IMR-90 (cell line): ENCODE data around the gene MSL3B.

ENCODE experiments used
- ATAC-seq: fragments of 200-7000 bp; cut with Tn5 transposase; 2 replicates; pipeline ENCODE4 v1.9.1; 2020; ENCODE audit warnings: low read depth, mild to moderate bottlenecking, moderate library complexity
- BruUV-seq: library from RNA; stranded (reverse); fragments of 400-500 nt; replicated peaks from 2 replicates; lab custom pipeline; 2021; lab: Mats Ljungman, UMichigan
- CTCF ChIA-PET: fragments of 300-600 bp; formaldehyde crosslinking; extraction: SDS; loops from one replicate; lab custom pipeline; 2021; ENCODE audit warnings: antibody characterized with exemption; lab: Yijun Ruan, JAX
- POLR2A ChIA-PET: fragments of 300-600 bp; sonication (Branson Sonifier 250); formaldehyde crosslinking; loops from one replicate; lab custom pipeline; 2022; ENCODE audit warnings: antibody characterized with exemption; ENCODE audit not compliant: unreplicated experiment; lab: Charles Lee
- DNase-seq: peaks from one replicate; pipeline ENCODE4 v3.0.0; 2013
- H2AFZ ChIP-seq: replicated peaks from 2 replicates; pipeline ENCODE3; 2013; ENCODE audit warnings: low read length, mild to moderate bottlenecking; ENCODE audit not compliant: poor library complexity
- H2AK5ac ChIP-seq: 2 replicates; pipeline ENCODE4 v1.6.1; 2013; ENCODE audit warnings: low read depth, low read length, inconsistent platforms
- H2AK9ac ChIP-seq: replicated peaks from 2 replicates; pipeline ENCODE3; 2013; ENCODE audit warnings: mild to moderate bottlenecking, low read depth, low read length, moderate library complexity; ENCODE audit not compliant: poor library complexity
- H2BK120ac ChIP-seq: 2 replicates; pipeline ENCODE4 v1.6.1; 2013; ENCODE audit warnings: low read depth, low read length, inconsistent platforms
- H2BK15ac ChIP-seq: 3 replicates; pipeline ENCODE4 v1.6.1; 2013; ENCODE audit warnings: low read depth, low read length, inconsistent platforms
- H2BK20ac ChIP-seq: 2 replicates; pipeline ENCODE4 v1.6.1; 2013; ENCODE audit warnings: low read depth, mild to moderate bottlenecking, inconsistent platforms, low read length, moderate library complexity
- H2BK5ac ChIP-seq: 2 replicates; pipeline ENCODE4 v1.6.1; 2013; ENCODE audit warnings: mild to moderate bottlenecking, low read depth, low read length, inconsistent platforms; ENCODE audit not compliant: poor library complexity, severe bottlenecking
- H3K14ac ChIP-seq: replicated peaks from 2 replicates; pipeline ENCODE4 v1.6.1; 2013; ENCODE audit warnings: low read depth, low read length, inconsistent platforms
- H3K18ac ChIP-seq: 2 replicates; pipeline ENCODE4 v1.6.1; 2013; ENCODE audit warnings: low read depth, low read length, control low read depth
- H3K23ac ChIP-seq: 2 replicates; pipeline ENCODE4 v1.6.1; 2013; ENCODE audit warnings: low read depth, low read length, inconsistent platforms
- H3K27ac ChIP-seq: 2 replicates; pipeline ENCODE4 v1.5.1; 2013; ENCODE audit warnings: mild to moderate bottlenecking, control low read depth, low read length; ENCODE audit not compliant: insufficient read depth
- H3K27me3 ChIP-seq: 2 replicates; pipeline ENCODE4 v1.6.1; 2013; ENCODE audit warnings: low read length; ENCODE audit not compliant: control insufficient read depth, insufficient read depth
- H3K36me3 ChIP-seq: 2 replicates; pipeline ENCODE4 v1.6.1; 2013; ENCODE audit warnings: low read length, mixed read lengths; ENCODE audit not compliant: control insufficient read depth, insufficient read depth
- H3K4ac ChIP-seq: 2 replicates; pipeline ENCODE4 v1.6.1; 2013; ENCODE audit warnings: low read depth, low read length, inconsistent platforms
- H3K4me1 ChIP-seq: 2 replicates; pipeline ENCODE4 v1.6.1; 2013; ENCODE audit warnings: low read length, mixed read lengths; ENCODE audit not compliant: control insufficient read depth, insufficient read depth
- H3K4me2 ChIP-seq: 2 replicates; pipeline ENCODE4 v1.6.1; 2013; ENCODE audit warnings: low read depth, mild to moderate bottlenecking, control low read depth, low read length, moderate library complexity
- H3K4me3 ChIP-seq: 2 replicates; pipeline ENCODE4 v1.5.1; 2013; ENCODE audit warnings: low read depth, mild to moderate bottlenecking, control low read depth, low read length, moderate library complexity; ENCODE audit not compliant: insufficient read depth
- H3K56ac ChIP-seq: 2 replicates; pipeline ENCODE4 v1.6.1; 2013; ENCODE audit warnings: low read length, inconsistent platforms; ENCODE audit not compliant: insufficient read depth; ENCODE audit errors: extremely low read depth
- H3K79me1 ChIP-seq, 2 experiments: 2 replicates each; pipeline ENCODE4 v1.6.1; 2013; ENCODE audit warnings: low read length in 2 of 2, inconsistent platforms in 1 of 2, low read depth in 1 of 2
- H3K9ac ChIP-seq: 2 replicates; pipeline ENCODE4 v1.6.1; 2013; ENCODE audit warnings: low read depth, low read length, control low read depth
- H3K9me1 ChIP-seq: 2 replicates; pipeline ENCODE4 v1.6.1; 2013; ENCODE audit warnings: low read length, inconsistent platforms; ENCODE audit not compliant: insufficient read depth
- H3K9me3 ChIP-seq: 2 replicates; pipeline ENCODE4 v1.6.1; 2013; ENCODE audit warnings: low read length; ENCODE audit not compliant: control insufficient read depth, insufficient read depth
- H4K20me1 ChIP-seq: 2 replicates; pipeline ENCODE4 v1.6.1; 2013; ENCODE audit warnings: low read length, inconsistent platforms; ENCODE audit not compliant: insufficient read depth
- H4K5ac ChIP-seq: 2 replicates; pipeline ENCODE4 v1.6.1; 2013; ENCODE audit warnings: mild to moderate bottlenecking, low read depth, low read length, control low read depth
- H4K8ac ChIP-seq, 2 experiments: 2 replicates each; pipeline ENCODE4 v1.6.1; 2013; ENCODE audit warnings: low read depth in 2 of 2, low read length in 2 of 2, control low read depth in 1 of 2, inconsistent platforms in 1 of 2
- H4K91ac ChIP-seq: 2 replicates; pipeline ENCODE4 v1.6.1; 2013; ENCODE audit warnings: low read depth, low read length, inconsistent platforms; ENCODE audit not compliant: insufficient read depth
- BHLHE40 ChIP-seq: fragments of 150-350 bp; IDR thresholded peaks from 2 replicates; pipeline ENCODE4 v1.6.1; 2016; ENCODE audit warnings: mild to moderate bottlenecking, low read depth, low read length
- CEBPB ChIP-seq: IDR thresholded peaks from 2 replicates; pipeline ENCODE4 v1.6.1; 2012; ENCODE audit warnings: low read depth, low read length, improper control_type of control experiment
- WGBS, 2 experiments: methylation state at CpG; one replicate each; pipeline versions ENCODE4 v1.1.5 to v1.1.7; 2013; ENCODE audit warnings: missing lambda C conversion rate in 2 of 2; ENCODE audit not compliant: insufficient read length in 1 of 2; ENCODE audit errors: extremely low coverage in 2 of 2; 5-methylcytosine and 5-hydroxymethylcytosine counted together
- dilution Hi-C: fragments of 300-500 bp; cut with HindIII; formaldehyde crosslinking; loops from one replicate; pipeline ENCODE4 v1.14.3; 2018; ENCODE audit warnings: low sequenced_read_pairs; ENCODE audit not compliant: unreplicated experiment
- in situ Hi-C: fragments of 300-500 bp; cut with MboI; formaldehyde crosslinking; loops from 3 replicates; pipeline ENCODE4 v1.14.3; 2019; ENCODE audit warnings: low sequenced_read_pairs, inconsistent platforms, mixed read lengths
- intact Hi-C: fragments of 100-400 bp; cut with micrococcal nuclease; formaldehyde crosslinking; loops from 2 replicates; pipeline ENCODE4 v1.10.0; 2022
- TF ChIP-seq, protein P1 (sequence below): fragments of 150-350 bp; IDR thresholded peaks from 2 replicates; pipeline ENCODE4 v1.6.1; 2016; ENCODE audit warnings: low read depth, mild to moderate bottlenecking, low read length, moderate library complexity, borderline replicate concordance
- TF ChIP-seq, protein P2 (sequence below): conservative IDR thresholded peaks from 2 replicates; pipeline ENCODE4 v1.5.1; 2012; ENCODE audit warnings: mild to moderate bottlenecking, low read depth, low read length, improper control_type of control experiment

Gene MSL3B

DNA sequence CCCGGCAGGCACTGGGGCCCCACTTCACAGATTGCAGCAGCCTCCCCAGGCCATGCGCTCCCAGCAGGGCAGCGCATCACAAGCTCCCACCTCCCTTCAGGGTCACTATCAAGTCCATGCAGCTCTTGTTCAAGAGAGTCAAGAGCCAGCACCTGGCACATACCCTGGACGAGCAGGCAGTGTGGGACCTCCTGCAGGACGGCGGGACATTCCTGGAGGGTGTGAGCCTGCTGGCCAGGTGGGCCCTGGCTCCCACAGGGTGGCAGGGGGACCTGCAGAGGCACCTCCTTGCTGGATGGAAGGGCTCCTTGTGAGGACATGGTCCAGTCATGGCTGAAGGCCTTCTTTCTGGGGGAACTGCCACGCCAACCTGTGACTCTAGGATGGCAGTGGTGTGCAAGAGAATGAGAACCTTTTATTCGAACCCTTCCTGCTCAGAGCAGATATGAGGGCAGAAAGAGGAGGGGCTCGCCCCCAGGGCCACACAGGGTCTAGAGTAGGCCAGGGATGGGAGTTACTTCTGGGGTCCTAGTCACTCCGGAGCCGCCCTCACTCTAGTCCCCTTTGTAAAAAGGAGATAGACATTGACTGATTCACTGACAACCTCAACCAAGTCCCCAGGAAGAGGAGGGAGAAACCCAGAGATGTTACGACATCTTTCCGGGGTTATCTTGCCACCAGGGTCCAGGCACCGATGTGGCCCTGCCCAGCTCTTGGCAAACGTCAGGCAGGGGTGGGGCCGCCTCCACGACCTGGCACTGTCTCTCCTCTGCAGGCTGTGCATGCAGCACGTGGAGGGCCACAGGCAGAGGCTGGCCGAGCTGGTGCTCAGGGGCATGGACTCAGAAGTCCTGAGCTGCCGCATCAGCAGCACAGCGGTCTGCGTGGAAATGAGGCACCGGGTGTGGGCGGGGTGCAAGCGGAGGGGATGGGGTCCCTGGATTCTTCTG lies 45.1 kb downstream of the MSL3B start:
- intact Hi-C loops, result no loop called here
- no peak overlapping the region for H2BK20ac ChIP-seq
- no peak overlapping the region for H2BK120ac ChIP-seq
- H3K4me2 ChIP-seq, result no peak overlapping the region
- ChIA-PET CTCF (no interaction called here), POLR2A (no interaction called here)
- in situ Hi-C loops, result no loop called here
- no peak overlapping the region for H3K18ac ChIP-seq
- no peak overlapping the region for H4K91ac ChIP-seq
- H3K4ac ChIP-seq, result no peak overlapping the region
- H3K4me3 ChIP-seq, result no peak overlapping the region
- H3K9me1 ChIP-seq, result no peaks in the 10 kb centered on the region
- no peak overlapping the region for H2BK5ac ChIP-seq
- no peaks in the 10 kb centered on the region for H3K36me3 ChIP-seq
- no peak overlapping the region for H4K8ac ChIP-seq
- BruUV-seq, result no TSS peak
- TF ChIP-seq CEBPB (no peak), BHLHE40 (no peak)
- TF ChIP-seq, protein P1, sequence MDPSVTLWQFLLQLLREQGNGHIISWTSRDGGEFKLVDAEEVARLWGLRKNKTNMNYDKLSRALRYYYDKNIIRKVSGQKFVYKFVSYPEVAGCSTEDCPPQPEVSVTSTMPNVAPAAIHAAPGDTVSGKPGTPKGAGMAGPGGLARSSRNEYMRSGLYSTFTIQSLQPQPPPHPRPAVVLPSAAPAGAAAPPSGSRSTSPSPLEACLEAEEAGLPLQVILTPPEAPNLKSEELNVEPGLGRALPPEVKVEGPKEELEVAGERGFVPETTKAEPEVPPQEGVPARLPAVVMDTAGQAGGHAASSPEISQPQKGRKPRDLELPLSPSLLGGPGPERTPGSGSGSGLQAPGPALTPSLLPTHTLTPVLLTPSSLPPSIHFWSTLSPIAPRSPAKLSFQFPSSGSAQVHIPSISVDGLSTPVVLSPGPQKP, result no peak
- TF ChIP-seq, protein P2, sequence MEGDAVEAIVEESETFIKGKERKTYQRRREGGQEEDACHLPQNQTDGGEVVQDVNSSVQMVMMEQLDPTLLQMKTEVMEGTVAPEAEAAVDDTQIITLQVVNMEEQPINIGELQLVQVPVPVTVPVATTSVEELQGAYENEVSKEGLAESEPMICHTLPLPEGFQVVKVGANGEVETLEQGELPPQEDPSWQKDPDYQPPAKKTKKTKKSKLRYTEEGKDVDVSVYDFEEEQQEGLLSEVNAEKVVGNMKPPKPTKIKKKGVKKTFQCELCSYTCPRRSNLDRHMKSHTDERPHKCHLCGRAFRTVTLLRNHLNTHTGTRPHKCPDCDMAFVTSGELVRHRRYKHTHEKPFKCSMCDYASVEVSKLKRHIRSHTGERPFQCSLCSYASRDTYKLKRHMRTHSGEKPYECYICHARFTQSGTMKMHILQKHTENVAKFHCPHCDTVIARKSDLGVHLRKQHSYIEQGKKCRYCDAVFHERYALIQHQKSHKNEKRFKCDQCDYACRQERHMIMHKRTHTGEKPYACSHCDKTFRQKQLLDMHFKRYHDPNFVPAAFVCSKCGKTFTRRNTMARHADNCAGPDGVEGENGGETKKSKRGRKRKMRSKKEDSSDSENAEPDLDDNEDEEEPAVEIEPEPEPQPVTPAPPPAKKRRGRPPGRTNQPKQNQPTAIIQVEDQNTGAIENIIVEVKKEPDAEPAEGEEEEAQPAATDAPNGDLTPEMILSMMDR, result no peak
- no peak overlapping the region for H2AFZ ChIP-seq
- H3K79me1 ChIP-seq, result no peaks in the 10 kb centered on the region
- H3K9me3 ChIP-seq, result no peaks in the 10 kb centered on the region
- no peak overlapping the region for H3K27ac ChIP-seq
- no peak overlapping the region for H3K14ac ChIP-seq
- no peak for ATAC-seq
- H4K20me1 ChIP-seq, result no peaks in the 10 kb centered on the region
- no peak overlapping the region for H3K9ac ChIP-seq
- WGBS, 2 experiments, result 57% methylated on average over 8 of the region's 25 CpGs; no CpG with 5 or more reads in 1 of the 2 experiments
- H4K5ac ChIP-seq, result no peak overlapping the region
- peak overlapping the region; percentile 50 for H2AK9ac ChIP-seq
- H3K56ac ChIP-seq, result no peak overlapping the region
- H2BK15ac ChIP-seq, result no peak overlapping the region
- DNase-seq, result no peak
- H3K23ac ChIP-seq, result no peak overlapping the region
- dilution Hi-C loops, result no loop called here
- H3K27me3 ChIP-seq, result peaks cover 10% of the 10 kb centered on the region
- H2AK5ac ChIP-seq, result no peak overlapping the region
- no peaks in the 10 kb centered on the region for H3K4me1 ChIP-seq
